ENCODE measurements around the gene CDK16.
A peak's percentile ranks its signal among the peaks of the same experiment; 100 is the strongest.

The CDK16 gene

DNA sequence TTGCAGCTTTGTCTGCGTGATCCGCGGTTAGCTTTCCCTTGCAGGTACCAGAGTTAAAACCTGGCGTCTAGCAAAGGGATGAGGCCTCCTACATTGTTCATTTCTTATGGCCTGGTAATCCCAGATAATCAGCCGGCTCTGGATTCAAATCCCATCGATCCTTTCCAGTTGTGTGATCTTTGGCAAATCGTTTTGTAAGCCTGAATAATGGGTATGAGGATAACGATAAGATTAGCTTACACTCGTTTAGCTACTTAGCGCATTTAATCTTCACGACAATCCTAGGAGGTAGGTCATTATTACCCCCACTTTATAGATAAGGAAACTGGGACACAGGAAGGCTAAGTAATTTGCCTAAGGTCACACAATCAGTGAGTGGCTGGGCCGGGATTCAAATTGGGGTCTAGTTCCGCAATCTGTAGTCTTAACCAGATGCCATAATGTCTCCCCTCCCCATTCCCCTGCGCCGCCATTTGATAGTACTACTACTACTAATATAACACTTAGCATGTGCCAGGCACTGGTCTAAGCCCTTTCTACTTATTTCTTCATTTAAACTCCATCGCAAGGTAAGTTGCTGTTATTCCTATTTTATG, 26.6 kb upstream of the CDK16 start:
- TF ChIP-seq, protein P1, sequence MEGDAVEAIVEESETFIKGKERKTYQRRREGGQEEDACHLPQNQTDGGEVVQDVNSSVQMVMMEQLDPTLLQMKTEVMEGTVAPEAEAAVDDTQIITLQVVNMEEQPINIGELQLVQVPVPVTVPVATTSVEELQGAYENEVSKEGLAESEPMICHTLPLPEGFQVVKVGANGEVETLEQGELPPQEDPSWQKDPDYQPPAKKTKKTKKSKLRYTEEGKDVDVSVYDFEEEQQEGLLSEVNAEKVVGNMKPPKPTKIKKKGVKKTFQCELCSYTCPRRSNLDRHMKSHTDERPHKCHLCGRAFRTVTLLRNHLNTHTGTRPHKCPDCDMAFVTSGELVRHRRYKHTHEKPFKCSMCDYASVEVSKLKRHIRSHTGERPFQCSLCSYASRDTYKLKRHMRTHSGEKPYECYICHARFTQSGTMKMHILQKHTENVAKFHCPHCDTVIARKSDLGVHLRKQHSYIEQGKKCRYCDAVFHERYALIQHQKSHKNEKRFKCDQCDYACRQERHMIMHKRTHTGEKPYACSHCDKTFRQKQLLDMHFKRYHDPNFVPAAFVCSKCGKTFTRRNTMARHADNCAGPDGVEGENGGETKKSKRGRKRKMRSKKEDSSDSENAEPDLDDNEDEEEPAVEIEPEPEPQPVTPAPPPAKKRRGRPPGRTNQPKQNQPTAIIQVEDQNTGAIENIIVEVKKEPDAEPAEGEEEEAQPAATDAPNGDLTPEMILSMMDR (IDR thresholded peaks at IDR 0.05; ENCODE audit: insufficient read depth, low read depth, low read length, missing control alignments), result no peak
- no peak for DNase-seq (ENCODE audit: low read depth)

DNA sequence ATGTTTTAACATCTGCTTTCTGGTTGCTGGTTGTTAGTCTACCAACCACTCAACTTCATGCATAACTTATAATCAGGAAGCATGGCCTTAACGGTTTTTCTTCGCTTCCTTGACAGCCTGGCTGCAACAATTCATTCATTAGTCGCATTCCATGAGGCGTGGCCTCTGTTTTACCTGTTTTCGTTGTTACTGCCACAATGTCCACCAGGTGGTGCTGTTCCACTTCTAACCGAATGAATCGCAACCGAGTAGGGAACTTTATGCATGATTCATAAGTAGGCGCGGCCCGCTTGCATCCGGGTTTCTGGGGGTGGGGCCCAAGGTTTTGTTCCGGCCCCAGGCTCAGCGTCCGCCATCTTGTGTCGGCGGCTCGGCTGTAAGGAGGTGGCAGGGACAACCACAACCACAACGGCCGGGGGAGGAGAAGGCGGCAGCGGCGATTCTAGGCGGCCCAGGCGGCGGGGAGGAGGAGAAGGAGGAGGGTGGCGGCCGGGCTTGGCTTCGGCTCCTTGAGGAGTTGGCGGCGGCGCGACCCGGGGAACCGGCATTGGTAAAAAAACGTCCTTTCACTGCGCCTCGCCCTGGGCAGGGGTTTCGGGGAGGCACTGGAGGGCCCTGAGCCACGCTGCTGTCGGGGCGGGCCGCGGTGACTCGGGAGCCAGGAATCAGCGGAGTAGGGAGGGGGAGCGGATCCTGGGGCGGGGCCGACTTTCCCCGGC, 24.8 kb upstream of the CDK16 start, which contains the start of gene UBA1:
UBA1 (plus strand) TSS at position 355 of the 719 bp plus-strand sequence. CDS start 4,974 bp downstream, outside the sequence.
- TF ChIP-seq, protein P1 (IDR thresholded peaks at IDR 0.05; ENCODE audit: insufficient read depth, low read depth, low read length, missing control alignments), result peak; percentile 56
- DNase-seq (ENCODE audit: low read depth), result peak; percentile 93
- H3K4me3 ChIP-seq (ENCODE audit: low read length), result peak within 1 kb of the TSS; percentile 74

More for the DNA sequence above, 26.6 kb upstream of the CDK16 start:
- peak overlapping the region; percentile 66 for H3K4me3 ChIP-seq (ENCODE audit: low read length)

DNA sequence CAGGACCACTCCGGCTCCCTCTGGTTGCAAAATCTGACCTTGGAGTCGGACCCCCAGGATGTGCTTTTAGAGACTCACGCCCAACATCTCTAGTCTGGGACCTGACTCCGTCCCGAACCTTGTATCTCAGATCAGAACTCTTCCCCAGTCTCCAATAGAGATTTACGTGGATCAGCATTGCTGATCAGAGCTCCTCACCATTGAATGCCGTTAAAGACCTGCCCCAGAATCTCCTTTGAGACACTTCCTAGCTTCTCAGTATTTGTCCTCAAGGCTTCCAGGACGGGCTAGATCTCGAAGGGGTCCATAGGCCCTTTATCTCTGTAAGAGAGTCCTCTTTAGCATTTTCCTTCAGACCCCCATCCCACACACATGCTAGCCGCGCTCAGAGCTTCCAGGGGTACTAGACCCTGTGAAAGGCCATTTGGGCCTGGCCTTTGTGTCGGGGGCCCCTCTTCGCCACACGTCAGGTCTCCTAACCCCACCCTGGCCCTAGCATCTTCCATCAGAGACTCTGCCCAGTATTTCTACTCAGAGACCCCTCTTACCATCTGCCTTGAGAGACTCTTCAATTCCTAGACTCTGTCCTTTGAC, 24.2 kb upstream of the CDK16 start:
- peak overlapping the region; percentile 74 for H3K4me3 ChIP-seq (ENCODE audit: low read length)
- no peak for DNase-seq (ENCODE audit: low read depth)
- TF ChIP-seq, protein P1 (IDR thresholded peaks at IDR 0.05; ENCODE audit: insufficient read depth, low read depth, low read length, missing control alignments), result no peak

DNA sequence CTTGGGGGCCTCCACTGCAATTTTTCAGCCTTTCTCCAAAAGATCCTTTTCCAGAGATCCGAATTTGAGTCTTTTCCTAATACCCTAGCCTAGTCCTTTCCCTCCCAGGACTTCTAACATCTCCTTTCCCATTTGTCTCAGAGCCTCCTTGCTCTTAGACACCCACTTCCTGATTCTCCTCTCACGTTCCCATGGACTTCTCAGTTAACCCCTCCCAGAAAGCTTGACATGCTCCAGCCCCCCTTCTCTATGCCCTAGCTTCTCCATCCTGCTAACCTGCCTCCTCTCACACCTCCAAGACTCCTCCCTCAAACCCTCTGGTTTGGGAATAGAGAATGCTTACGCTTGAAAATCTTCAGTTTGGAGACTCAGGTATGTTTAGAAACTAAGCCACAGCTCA, 22.4 kb upstream of the CDK16 start:
- peak overlapping the region; percentile 3 for H3K4me3 ChIP-seq (ENCODE audit: low read length)
- DNase-seq (ENCODE audit: low read depth), result no peak
- TF ChIP-seq, protein P1 (IDR thresholded peaks at IDR 0.05; ENCODE audit: insufficient read depth, low read depth, low read length, missing control alignments), result no peak

DNA sequence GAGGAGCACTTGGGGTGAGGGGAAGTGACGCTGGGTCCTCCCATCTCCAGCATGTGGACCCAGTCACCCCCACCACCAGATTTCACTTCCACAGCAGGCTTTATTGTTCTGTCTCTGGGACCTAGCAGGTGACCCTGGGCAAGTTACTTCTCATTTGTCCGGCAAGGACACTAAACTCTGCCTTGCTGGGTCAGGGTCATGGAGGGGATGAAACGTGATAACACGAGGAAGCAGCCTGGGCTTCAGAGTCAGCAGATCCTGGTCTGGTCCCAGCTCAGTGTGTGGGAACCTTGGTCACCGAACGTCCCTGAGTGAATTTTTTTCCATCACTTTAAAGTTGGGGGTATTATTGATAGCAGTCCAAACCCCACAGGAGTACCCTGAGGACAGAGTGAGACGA, 21.0 kb upstream of the CDK16 start:
- H3K4me3 ChIP-seq (ENCODE audit: low read length), result no peak overlapping the region
- TF ChIP-seq, protein P1 (IDR thresholded peaks at IDR 0.05; ENCODE audit: insufficient read depth, low read depth, low read length, missing control alignments), result no peak
- no peak for DNase-seq (ENCODE audit: low read depth)

DNA sequence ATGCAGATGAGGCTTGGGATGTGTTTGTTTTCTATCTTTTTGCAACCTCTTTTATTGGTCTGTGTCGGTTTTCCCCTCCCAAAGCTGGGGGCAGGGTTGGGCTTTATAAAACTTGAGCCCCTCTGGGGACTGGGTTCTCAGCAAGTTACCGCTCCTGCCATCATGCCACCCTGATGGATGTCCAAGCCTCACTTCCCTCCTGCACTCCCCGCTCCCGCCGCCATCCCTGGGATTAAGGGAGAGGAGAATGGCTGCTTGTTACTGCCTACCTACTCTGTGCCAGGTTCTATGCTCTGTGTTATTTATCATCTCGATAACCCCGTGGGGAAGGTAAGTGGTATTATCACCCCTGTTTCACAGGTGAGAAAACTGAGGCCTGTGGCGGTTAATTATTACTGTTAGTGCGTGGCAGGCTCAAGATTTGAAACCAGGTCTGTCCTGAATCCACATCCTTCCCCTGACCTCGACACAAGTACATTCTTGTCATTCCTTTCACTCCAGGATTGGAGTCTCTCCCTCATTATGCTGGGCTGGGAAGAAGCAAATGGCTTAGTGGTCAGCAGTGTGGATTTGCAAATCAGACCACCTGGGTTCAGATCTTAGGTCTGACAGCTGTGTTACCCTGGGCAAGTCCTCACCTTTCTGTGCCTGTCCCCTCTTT, 20.3 kb upstream of the CDK16 start:
- DNase-seq (ENCODE audit: low read depth), result no peak
- H3K4me3 ChIP-seq (ENCODE audit: low read length), result no peak overlapping the region
- TF ChIP-seq, protein P1 (IDR thresholded peaks at IDR 0.05; ENCODE audit: insufficient read depth, low read depth, low read length, missing control alignments), result no peak
